Caco-2 (cell line): ENCODE measurements around the gene ACSS1. TPM values are rescaled to one million over a fixed set of nuclear protein-coding genes. Genes with fewer than 3 reads are reported as not detected.

Experiments
- BruUV-seq: library from RNA; stranded (reverse); fragments of 400-500 nt; replicated peaks from 2 replicates; lab custom pipeline; 2021; lab: Mats Ljungman, UMichigan
- CTCF ChIA-PET: fragments of 300-600 bp; sonication (Branson Sonifier 250); formaldehyde crosslinking; loops from one replicate; lab custom pipeline; 2022; ENCODE audit warnings: antibody characterized with exemption; lab: Charles Lee
- POLR2A ChIA-PET: fragments of 300-600 bp; sonication (Branson Sonifier 250); formaldehyde crosslinking; loops from one replicate; lab custom pipeline; 2022; ENCODE audit warnings: antibody characterized with exemption; lab: Charles Lee
- DNase-seq, 2 experiments: peaks; one replicate each; pipeline versions ENCODE4 v3.0.0 to v3.0.0-alpha.2; 2020 to 2022
- H3K27me3 ChIP-seq: replicated peaks from 2 replicates; pipeline ENCODE4 v1.6.0; 2011; ENCODE audit warnings: low read length; ENCODE audit not compliant: control insufficient read depth, insufficient read depth
- H3K36me3 ChIP-seq: 2 replicates; pipeline ENCODE4 v1.5.1; 2011; ENCODE audit warnings: low read length; ENCODE audit not compliant: control insufficient read depth, insufficient read depth
- H3K4me1 ChIP-seq: fragments of 250-450 bp; sonication (Bioruptor Pico); 2 replicates; pipeline ENCODE4 v1.5.1; 2020; ENCODE audit warnings: mild to moderate bottlenecking
- H3K4me3 ChIP-seq: 2 replicates; pipeline ENCODE4 v1.5.1; 2011; ENCODE audit warnings: low read depth, mild to moderate bottlenecking, control low read depth, low read length
- H3K9me3 ChIP-seq: fragments of 250-450 bp; sonication (Bioruptor Pico); 2 replicates; pipeline ENCODE4 v1.5.1; 2020; ENCODE audit warnings: mild to moderate bottlenecking, moderate library complexity
- H3K27ac Mint-ChIP-seq: one replicate; pipeline ENCODE4 v1.8.0; 2022; ENCODE audit warnings: mixed read lengths; ENCODE audit not compliant: unreplicated experiment
- H3K27me3 Mint-ChIP-seq: one replicate; pipeline ENCODE4 v1.8.0; 2022; ENCODE audit warnings: mixed read lengths; ENCODE audit not compliant: insufficient read depth, unreplicated experiment
- H3K36me3 Mint-ChIP-seq: one replicate; pipeline ENCODE4 v1.8.0; 2022; ENCODE audit warnings: mild to moderate bottlenecking, mixed read lengths; ENCODE audit not compliant: insufficient read depth, unreplicated experiment
- H3K4me1 Mint-ChIP-seq: one replicate; pipeline ENCODE4 v1.8.0; 2022; ENCODE audit warnings: low read depth, mixed read lengths; ENCODE audit not compliant: unreplicated experiment
- H3K4me3 Mint-ChIP-seq: one replicate; pipeline ENCODE4 v1.8.0; 2022; ENCODE audit warnings: mild to moderate bottlenecking, moderate library complexity, mixed read lengths; ENCODE audit not compliant: unreplicated experiment
- H3K9me3 Mint-ChIP-seq: one replicate; pipeline ENCODE4 v1.8.0; 2022; ENCODE audit warnings: mixed read lengths; ENCODE audit not compliant: unreplicated experiment
- intact Hi-C: fragments of 100-400 bp; cut with micrococcal nuclease; formaldehyde crosslinking; loops from one replicate; pipeline ENCODE4 v1.10.0; 2022; ENCODE audit not compliant: unreplicated experiment
- total RNA-seq: library from RNA; stranded (reverse); gene quantifications from 2 replicates; pipeline ENCODE4 v1.2.3, GENCODE V29; 2022
- TF ChIP-seq, protein P1 (sequence below), 2 experiments: fragments of 200-600 bp in 1 of 2; IDR thresholded peaks; 1 replicate in 1 of 2; 2 replicates in 1 of 2; pipeline versions ENCODE4 v1.5.1 to v1.8.0; 2011 to 2022; ENCODE audit warnings: antibody characterized with exemption in 1 of 2, control low read depth in 1 of 2, inconsistent platforms in 1 of 2, low read depth in 1 of 2, low read length in 1 of 2, mild to moderate bottlenecking in 1 of 2, moderate library complexity in 1 of 2; ENCODE audit not compliant: insufficient read depth in 1 of 2, severe bottlenecking in 1 of 2, unreplicated experiment in 1 of 2

The ACSS1 gene
- total RNA-seq, 1 experiment from 2014 or later = 113 TPM

- Histone ChIP-seq H3K4me1 (peaks cover 34% of the 10 kb centered on the region), H3K4me3 (no peak overlapping the region), H3K36me3 (no peaks in the 10 kb centered on the region), H3K9me3 (no peaks in the 10 kb centered on the region), H3K27me3 (no peaks in the 10 kb centered on the region)
- ChIA-PET POLR2A (no interaction called here), CTCF (interaction anchor here (0.6 to 4.3 kb wide), 10 partner anchors 15 to 253 kb away, joined by 3 to 44 read pairs (median 3); partner anchors contain the start of gene ENTPD6)
- intact Hi-C loops = loop anchor here (1.0 to 10.0 kb wide), 5 partner anchors 72 to 410 kb away; partner anchors contain the start of genes GINS1 and PYGB
- Mint-ChIP-seq H3K27ac (peak overlapping the region; percentile 95), H3K27me3 (no peaks in the 10 kb centered on the region), H3K4me3 (no peak overlapping the region), H3K36me3 (peaks cover 20% of the 10 kb centered on the region), H3K4me1 (peaks cover 35% of the 10 kb centered on the region), H3K9me3 (no peaks in the 10 kb centered on the region)
- DNase-seq = peak; percentile 78 to 89
- BruUV-seq = no TSS peak
- TF ChIP-seq, protein P1, sequence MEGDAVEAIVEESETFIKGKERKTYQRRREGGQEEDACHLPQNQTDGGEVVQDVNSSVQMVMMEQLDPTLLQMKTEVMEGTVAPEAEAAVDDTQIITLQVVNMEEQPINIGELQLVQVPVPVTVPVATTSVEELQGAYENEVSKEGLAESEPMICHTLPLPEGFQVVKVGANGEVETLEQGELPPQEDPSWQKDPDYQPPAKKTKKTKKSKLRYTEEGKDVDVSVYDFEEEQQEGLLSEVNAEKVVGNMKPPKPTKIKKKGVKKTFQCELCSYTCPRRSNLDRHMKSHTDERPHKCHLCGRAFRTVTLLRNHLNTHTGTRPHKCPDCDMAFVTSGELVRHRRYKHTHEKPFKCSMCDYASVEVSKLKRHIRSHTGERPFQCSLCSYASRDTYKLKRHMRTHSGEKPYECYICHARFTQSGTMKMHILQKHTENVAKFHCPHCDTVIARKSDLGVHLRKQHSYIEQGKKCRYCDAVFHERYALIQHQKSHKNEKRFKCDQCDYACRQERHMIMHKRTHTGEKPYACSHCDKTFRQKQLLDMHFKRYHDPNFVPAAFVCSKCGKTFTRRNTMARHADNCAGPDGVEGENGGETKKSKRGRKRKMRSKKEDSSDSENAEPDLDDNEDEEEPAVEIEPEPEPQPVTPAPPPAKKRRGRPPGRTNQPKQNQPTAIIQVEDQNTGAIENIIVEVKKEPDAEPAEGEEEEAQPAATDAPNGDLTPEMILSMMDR (IDR thresholded peaks at IDR 0.05; ENCODE audit: insufficient read depth in 1 of 2, low read depth in 1 of 2, low read length in 1 of 2, severe bottlenecking in 1 of 2, unreplicated experiment in 1 of 2) = peak; percentile 96
Measured at GRCh38 chr20:24994470-24995368, 63.2 kb downstream of the ACSS1 start.

DNA sequence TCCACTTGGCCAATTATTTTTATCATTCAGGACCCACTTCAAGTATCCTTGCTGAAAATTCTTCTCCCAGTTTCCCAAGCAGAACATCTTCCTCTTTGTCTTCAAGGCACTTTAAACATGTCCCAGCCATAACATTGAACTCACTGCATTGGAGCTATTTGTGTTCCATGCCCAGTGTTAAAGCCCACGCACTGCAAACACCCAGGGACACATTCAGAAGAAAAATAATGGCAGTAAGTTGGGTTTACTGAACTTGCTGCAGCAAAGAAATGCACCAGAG is 63.8 kb downstream of the ACSS1 start:
- no TSS peak for BruUV-seq
- ChIA-PET POLR2A (interaction anchor here (0.7 kb wide), 1 partner anchor 71 kb away, joined by 3 read pairs; no protein-coding TSS in a partner anchor), CTCF (interaction anchor here (0.7 to 4.3 kb wide), 9 partner anchors 15 to 302 kb away, joined by 3 to 44 read pairs (median 3); partner anchors contain the start of gene ACSS1)
- Histone ChIP-seq H3K4me3 (no peak overlapping the region), H3K36me3 (no peaks in the 10 kb centered on the region), H3K4me1 (peaks cover 34% of the 10 kb centered on the region), H3K9me3 (no peaks in the 10 kb centered on the region), H3K27me3 (no peaks in the 10 kb centered on the region)
- Mint-ChIP-seq H3K9me3 (no peaks in the 10 kb centered on the region), H3K4me3 (peak overlapping the region; percentile 93), H3K27ac (peak overlapping the region; percentile 95), H3K36me3 (peaks cover 21% of the 10 kb centered on the region), H3K27me3 (no peaks in the 10 kb centered on the region), H3K4me1 (peaks cover 35% of the 10 kb centered on the region)
- DNase-seq = no peak
- intact Hi-C loops = loop anchor here (2.0 to 10.0 kb wide), 3 partner anchors 253 to 411 kb away; partner anchors contain the start of genes GINS1 and PYGB
- TF ChIP-seq, protein P1 (IDR thresholded peaks at IDR 0.05; ENCODE audit: insufficient read depth in 1 of 2, low read depth in 1 of 2, low read length in 1 of 2, severe bottlenecking in 1 of 2, unreplicated experiment in 1 of 2) = no peak
